HG02623 (cell line): ENCODE data around the gene ADORA3.
A peak's percentile ranks its signal among the peaks of the same experiment; 100 is the strongest.
"Not testable (repeated sequence)": the region's sequence is repeated elsewhere in the genome, so short reads cannot be mapped to it uniquely, and the experiment has no call there.

ENCODE experiments used
- ATAC-seq: cut with Tn5 transposase; IDR thresholded peaks from one replicate; pipeline ENCODE4 v1.9.1; 2021; ENCODE audit warnings: moderate library complexity; ENCODE audit not compliant: unreplicated experiment

ADORA3 gene

DNA sequence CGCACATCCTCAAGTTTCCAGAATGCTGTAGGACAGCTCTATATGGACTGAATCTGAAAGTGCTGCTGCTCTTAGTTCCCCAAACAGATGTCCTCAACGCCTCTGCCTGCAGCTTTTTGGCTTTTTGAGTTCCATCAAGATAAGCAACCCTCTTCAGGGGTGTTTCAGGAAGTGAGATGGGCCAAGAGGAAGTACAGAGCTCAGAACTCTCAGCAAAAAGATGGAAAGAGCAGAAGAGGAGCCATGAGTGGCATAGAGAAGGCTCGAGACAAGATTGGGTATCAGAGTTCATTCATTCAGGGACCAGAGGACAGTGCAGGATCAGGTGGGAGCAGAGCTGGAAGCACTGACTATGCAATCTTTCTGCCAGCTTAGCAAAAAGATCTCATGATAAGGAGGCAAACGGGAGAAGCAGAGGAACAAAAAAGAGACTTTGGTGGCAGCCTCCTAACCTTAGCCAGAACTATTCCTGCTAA, at the start of gene ADORA3, which contains the start of gene TMIGD3:
Gene ADORA3 (minus strand): TSS at position 49 of the 476 bp plus-strand sequence. CDS start 279 bp downstream, outside the sequence.
Gene TMIGD3 (minus strand): TSS at position 49 of the 476 bp plus-strand sequence. CDS start 279 bp downstream, outside the sequence.
- ATAC-seq, result no peak

DNA sequence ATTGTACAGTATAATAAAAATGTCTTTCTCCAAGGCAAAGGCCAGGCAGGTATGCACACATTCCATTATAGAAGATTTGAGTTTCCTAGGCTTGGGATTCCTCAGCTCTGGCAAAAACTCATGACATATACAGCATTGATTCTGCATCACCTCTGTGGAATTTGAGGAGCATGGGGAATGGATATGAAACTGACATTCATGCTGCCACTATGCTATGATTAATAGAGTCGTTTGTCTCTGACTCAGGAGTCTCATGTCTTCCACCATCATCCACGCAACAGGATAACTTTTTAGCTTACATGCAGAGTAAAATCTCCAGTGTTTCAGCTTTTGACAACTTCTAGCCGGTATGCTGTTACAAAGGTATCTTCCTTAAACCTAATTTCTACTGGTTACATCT, 49.8 kb upstream of the ADORA3 start:
- no peak for ATAC-seq

DNA sequence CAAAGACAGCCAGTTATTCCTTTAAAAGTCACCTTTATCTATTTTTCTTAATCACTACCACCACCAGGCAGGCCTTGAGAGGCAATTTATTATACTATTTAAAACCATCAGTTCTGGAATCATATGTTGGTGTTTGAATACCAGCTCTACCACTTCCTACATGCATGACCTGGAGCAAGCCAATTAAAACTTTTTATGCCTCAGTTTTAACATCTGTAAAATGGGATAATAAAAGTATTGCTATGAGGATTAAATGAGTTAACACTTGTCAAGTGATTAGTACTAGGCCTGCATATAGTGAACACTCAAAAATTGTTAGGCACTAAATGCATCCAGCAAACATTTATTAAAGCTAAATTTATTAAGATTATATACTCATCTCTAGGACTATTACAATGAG, 49.2 kb upstream of the ADORA3 start:
- no peak for ATAC-seq

DNA sequence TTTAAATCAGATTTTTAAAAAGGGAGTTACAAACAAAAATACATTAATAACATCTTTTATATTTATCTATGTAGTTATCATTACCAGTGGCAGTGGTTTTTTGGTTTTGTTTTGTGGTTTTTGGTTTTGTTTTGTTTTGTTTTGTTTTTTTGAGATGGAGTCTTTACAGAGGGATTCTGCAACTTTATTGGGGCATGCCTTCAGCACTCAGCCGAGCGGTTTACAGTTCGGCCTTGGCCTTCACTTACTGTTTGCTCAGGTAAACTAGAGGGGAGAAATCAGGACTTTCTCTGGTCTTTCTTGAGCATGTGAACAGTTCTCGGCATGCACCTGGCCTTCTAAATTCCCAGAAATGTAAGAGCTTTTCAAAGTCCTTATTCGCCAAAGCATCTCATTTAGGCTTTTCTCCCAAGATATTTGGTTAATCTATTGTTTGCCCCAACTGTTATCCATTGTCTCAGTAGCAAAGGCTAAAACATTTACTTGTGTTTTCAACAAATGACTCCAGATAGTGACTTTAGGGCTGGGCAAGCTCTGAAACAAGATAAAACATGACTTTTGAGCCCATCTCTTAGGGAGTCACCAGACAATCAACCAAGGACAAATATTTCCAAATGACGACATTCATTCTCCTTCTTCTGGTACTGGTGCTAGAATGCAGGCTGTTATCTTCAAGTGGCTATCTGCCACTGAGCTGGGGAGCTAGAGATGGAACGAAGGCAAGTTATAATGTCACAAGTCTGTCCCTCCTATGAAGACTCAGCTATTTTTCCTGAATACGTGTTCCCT, 48.4 kb upstream of the ADORA3 start:
- ATAC-seq, result no peak

DNA sequence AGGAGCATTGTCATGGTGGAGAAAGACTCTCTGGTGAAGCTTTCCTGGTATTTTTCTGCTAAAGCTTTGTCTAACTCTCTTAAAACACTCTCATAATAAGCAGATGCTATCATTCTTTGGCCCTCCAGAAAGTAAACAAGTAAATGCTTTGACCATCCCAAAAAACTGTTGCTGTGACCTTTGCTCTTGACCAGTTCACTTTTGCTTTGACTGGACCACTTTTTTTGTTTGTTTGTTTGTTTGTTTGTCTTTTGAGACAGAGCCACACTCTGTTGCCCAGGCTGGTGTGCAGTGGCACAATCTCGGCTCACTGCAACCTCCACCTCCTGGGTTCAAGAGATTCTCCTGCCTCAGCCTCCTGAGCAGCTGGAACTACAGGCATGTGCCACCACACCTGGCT, 44.4 kb upstream of the ADORA3 start:
- not testable (repeated sequence) for ATAC-seq

DNA sequence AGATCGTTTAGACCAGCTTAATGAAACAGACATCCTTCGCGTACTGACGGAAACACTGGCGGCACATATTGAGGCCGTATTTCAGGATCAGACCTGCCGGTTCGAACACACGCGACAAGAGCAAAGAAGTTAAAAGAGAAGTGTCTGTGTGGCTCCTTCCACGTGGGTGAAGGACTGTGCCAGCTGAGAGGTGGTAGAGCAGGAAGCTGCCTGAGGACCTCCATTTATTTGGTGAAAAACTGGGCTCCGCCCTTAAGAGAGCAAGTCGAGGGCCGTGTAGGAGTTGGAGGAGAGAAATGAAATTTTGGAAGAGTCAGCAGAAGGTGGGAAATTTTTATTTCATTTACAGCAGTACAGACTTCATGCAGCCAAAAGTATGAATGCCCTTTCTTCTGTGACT, 38.8 kb upstream of the ADORA3 start:
- no peak for ATAC-seq

DNA sequence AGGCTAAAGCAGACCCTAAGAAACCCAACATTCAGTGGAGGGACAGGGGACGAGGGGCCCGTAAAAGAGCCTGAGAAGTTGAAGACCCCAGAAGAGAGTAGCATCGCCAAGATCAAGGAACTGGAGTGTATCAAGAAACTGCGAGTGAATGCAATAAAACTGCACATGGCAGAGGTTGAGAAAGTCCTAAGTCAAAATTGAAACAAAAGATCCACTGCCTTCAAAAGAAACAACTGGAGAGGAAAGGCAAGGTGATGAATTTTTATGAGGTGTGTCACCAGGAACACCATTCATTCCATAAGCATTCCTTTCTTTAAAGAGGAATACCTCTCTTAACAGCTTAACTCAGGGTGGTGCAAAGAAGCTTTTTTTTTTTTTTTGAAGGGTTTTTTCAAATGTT, 38.3 kb upstream of the ADORA3 start:
- no peak for ATAC-seq

DNA sequence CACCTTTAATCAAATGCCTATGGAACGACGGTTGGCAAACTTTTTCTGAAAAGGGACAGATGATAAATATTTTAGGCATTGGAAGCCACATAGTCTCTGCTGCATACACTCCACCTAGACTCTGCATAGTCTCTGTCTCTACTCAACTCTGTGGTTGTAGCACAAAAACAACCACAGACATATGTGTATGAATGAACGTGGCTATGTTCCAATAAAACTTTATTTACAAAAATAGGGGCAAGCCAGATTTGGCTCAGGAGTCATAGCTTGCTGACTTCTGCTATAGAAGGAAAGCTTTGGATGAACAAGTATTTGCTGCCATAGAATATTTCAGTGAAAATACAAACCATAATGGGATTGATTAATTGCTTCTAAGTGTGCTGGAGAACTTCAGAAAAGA, 37.5 kb upstream of the ADORA3 start:
- ATAC-seq, result no peak

DNA sequence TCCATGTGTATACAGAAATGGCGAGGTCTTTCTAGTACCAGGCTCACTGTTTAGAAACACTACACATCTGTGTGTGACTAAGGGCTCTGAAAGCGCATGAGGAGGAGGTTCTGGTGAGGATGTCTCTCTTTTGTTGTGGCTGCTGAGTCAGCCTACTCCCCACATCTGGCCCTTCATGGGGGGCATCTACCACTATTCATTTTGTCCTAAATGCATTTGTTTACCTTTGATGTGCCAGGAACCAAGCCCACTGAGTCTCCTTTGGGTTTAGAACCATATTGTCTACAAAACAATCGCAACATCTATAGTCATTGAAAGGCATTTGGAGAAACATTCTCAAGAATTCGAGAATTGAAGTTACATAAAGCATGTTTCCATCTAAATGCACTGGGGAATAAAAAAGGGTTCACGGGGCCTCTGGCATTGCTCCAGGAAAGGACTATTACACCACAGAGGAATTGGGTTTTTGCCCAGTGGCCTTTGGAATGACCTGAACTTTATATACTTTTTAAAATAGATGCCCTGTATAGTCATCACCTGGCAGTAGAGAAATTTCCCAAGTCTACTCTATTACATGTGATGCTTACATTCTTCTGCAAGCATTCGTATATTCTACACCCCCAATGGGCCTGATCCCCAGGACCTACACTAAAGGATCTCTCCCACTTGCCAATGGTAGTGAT, 35.1 kb upstream of the ADORA3 start:
- ATAC-seq, result no peak

DNA sequence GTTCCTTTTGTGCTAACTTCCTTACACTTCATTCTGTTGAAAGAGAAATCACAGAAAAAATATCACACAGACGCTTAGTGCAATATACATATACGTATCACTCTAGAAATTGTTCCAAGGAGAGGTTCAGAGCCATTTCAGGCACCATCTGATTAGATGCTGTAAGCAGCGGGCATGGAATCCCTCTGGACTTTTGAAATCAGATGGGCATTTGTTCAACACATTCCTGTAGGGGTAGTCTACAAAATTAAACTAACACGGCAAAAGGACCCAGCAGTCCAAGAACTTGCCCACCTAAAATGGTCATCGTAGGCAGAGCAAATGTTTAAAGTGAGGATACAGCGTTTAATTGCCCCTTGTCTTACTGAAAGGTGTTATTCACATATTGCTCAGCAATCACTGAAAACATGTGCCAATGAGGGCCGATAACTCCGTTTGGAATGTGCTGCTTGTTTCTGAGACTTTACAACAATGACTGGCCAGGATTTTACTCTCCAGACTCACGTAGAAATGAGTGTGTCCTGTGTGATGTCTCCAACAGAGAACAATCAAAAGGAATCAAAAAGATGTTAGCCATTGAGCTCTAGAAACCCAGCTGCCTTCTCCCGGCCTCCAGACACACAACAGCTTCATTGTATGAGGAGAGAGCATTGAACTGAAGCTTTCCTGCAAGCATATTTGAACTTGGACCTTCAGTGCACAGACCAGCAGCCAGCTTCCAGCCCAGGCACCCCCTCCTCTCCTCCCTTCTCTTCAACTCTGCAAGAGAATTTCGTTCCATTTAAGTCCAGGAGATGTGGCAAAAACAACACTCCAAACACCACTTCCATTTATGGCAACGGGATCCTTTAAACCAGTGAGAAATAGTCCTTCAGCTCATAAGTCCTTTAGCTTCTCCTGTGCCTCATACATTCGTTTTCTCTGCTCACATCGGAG, 32.1 kb upstream of the ADORA3 start:
- ATAC-seq, result no peak

DNA sequence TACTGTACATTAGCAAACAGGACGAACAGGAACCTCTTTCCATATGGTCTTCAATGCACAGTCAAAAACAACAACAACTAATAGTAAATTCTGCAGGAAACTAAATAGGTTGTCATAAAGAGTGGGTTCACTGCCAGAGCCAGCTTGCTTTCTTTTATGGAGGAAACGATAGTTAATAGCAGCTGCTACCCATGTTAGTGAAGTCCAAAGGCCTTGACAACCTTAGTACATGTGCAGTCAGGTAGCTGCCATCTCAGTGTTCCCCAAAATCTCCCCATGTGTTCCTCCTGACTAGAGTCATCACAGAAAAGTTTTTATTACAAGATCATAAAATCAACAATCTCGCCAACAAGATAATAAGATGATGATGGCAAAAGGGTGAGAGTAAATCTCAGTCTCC, 16.6 kb upstream of the ADORA3 start:
- no peak for ATAC-seq

DNA sequence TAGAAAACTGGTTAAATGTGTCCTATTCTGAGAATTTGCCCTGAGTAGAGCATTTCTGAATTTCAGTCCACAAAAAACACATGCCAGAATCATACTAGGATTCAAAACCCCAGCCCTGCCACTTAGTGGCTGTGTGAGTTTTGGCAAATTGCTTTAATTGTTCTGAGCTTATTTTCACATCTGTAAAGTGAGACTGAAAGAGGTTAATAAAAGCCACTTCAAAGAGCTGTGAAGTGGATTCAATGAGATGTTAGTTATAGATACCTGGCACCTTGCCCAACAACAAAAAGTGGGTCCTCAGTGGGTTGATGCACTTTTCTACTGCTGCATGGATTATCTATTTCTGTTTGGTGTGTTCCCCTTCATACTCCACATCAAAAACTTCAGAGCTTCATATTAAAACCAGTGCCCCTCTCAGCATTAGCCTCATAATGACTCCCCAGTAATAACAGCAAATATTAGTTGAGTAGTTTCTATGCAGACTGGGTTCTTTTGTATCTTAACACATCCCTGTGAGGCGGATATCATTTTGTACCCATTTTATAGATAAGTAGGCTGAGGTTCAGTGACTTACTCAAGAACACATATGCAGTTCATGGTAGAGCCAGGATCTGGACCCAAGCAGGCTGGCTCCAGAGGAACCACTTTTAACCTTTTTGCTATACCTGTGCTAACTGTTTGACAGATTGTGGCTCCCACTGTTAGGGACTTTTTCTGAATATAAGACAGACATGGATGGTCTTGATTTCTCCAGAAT, 14.2 kb upstream of the ADORA3 start:
- no peak for ATAC-seq

DNA sequence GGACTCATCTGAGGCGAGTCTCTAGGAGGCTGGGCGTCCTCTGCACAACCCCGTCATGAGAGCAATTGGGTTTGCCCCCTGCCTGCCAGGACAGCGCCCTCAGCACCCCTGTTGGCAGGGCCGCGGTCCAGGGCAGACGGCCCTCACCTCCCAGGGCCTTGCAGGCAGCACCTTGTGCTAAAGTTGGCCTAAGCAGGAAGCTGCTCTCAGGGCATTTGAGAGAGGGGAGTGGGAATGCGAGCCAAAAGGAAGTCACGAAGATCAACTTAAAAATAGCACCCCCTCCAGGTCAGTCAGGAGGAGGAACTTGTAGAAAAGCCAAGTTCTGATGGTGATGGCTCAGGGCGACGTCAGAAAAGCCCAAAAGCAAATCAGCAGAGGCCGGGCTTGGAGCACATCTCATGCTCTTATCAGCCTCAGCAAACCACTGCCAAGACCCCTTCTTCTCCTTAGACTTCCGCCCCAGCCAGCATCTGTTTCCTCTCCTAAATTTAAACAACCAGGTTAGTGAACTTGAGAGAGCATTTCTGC, 12.6 kb upstream of the ADORA3 start:
- peak; percentile 50 for ATAC-seq

DNA sequence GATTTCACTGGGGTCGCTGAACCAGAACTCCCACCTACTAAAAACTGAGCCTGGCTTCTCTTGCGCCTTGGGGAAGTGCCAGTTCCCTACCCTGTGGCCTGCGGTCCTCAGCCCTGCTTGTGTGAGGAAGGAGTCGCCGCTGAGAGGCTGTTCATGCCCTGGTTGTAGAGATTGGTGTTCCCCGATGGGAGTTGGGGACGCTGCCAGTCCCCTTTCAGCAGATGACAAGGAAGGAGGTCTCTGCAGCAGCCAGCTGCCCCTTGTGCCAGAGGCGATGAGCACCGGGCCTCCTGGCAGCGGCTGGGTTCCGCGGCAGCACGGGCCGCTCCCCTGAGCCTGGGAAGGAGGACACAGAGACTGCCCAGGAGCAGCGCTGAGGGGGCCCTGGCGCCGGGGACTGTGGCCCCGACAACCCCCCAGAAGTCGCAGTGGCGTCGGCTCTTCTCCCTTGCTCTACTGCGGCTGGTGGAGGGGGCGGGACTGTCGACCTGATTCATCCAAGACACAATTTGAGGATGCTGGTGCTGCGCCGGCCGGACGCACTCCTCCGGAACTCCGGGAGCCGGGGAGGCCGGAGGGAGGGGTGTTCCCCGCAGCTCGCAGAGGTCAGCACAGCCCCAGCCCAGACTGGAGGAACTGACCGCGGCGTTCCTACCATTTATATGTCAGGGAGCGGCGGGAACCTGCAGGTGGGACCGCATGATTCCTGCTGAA, 12.0 kb upstream of the ADORA3 start:
- ATAC-seq, result peak; percentile 23

DNA sequence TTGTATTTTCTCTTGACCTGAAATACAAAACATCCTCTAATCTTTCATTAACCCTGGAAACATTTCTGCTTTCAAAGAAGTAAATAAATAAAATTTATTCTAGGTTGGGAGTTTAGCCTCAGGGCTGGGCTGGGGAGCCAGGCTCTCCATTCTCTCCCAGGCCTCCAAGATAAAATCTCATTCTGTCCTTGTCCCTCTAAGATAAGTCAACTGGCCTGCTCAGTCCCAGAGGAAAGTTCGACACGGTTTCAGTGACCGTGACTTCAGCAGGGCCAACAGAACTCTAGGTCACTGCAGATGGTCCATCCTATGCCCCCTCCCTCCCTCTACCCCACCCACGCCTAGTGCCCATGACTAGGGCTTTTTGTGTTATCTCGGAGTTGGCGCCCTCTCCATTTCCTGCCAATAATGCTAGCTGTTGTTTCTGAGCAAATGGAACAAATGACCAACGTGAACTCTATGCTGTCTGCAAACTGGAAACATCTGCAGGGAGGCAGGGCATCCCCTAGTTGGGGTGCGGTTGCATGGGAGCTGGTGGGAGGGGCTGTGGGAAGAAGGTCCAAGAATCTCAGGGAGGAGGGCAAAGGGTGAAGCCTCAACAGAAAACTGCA, 10.1 kb upstream of the ADORA3 start:
- no peak for ATAC-seq

DNA sequence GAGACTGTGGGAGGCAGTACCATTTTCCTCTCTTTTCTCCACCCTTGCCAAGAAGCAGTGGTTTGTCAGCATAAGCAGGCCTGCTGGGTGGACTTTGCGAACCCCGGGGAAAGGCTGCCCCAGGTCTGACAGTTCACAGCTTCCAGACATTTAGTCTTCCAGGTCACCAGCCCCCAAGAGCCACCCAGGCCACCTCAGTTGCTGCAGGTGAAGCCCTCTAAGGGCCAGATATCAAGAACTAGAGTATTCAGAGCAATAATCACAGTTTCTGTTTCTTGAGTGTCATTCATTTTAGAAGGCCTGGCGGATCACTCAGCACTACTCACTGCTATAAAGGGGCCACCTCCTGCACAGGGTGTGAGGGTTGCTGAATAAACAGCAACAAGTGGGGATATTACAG, 9.5 kb upstream of the ADORA3 start:
- ATAC-seq, result no peak

DNA sequence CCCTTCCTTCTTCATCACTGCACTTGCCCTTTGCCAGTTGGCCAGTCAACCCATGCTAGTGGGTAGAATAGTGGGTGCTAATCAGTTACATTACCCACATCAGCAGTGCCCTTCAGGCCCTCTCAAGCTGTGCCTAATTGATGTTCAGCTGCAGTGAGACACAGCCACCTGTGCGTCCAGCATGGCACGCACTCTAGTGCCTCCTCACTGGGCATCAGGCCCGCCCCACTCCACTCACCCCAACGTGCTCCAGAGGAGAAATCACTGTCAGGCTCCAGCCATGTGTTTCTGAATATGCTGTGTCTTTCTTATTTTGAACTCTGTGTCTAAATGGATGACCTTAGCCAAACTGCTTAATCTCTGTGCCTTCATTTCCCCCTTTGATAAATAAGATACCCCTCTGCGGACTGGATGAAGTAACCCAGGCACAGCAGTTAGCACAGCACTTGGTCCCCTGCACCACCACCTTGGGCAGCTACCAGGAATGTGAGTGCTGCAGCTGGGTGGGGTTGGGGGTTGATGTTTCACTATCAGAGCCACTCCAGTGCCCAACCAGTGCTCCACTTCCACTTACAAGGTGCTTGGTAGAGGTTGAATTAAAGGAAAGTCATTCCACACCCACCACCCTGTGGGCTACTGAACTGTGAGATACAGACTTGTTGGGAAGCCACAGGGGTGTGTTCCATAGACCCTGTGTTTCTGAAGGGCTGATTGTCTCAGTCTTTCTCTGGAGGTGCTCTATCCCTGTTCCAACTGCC, 8.9 kb upstream of the ADORA3 start:
- ATAC-seq, result no peak

DNA sequence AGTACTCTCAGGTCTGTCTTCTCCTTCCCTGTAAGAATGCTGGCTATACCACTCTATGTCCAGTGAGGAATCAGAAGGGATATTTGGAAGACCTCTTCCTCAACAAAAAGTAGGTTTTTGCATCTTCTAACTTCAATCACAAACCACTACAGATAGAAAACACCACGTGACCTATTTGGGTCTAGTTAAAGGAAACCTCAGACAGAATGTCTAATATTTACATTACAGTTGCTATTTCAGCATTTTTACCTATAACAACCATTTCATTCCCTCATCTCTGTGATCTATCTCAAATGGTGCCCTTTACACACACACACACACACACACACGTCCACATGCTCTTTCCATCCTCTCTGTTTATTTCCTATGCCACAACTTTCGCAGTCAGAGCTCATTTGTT, 7.9 kb upstream of the ADORA3 start:
- no peak for ATAC-seq
